Ascending aorta (tissue), 2 donors: ENCODE data around the gene NR4A2. TPM values are rescaled to one million over a fixed set of nuclear protein-coding genes. Genes with fewer than 3 reads are reported as not detected.

Source experiments
- DNase-seq, 2 donors: peaks; one replicate each; pipeline ENCODE4 v3.0.0-alpha.2; 2019; ENCODE audit warnings: low spot score in 2 of 2
- H3K27ac ChIP-seq, 2 donors: fragments of 200-600 bp; sonication (generic); one replicate each; pipeline ENCODE4 v1.5.1; 2016 to 2017; ENCODE audit warnings: mild to moderate bottlenecking in 1 of 2
- H3K27me3 ChIP-seq: fragments of 200-600 bp; sonication (generic); one replicate; pipeline ENCODE4 v1.5.1; 2017
- H3K36me3 ChIP-seq, 2 donors: fragments of 200-600 bp; sonication (generic); one replicate each; pipeline ENCODE4 v1.5.1; 2016
- H3K4me1 ChIP-seq, 2 donors: fragments of 200-600 bp; sonication (generic); one replicate each; pipeline ENCODE4 v1.5.1; 2016 to 2017; ENCODE audit warnings: mild to moderate bottlenecking in 1 of 2
- H3K4me3 ChIP-seq, 2 donors: fragments of 200-600 bp; sonication (generic); one replicate each; pipeline ENCODE4 v1.5.1; 2016 to 2017; ENCODE audit warnings: mild to moderate bottlenecking in 1 of 2
- H3K9me3 ChIP-seq, 2 donors: fragments of 200-600 bp; sonication (generic); one replicate each; pipeline ENCODE4 v1.5.1; 2016
- CTCF ChIP-seq, 3 experiments: fragments of 200-600 bp in 2 of 3; fragments of 450-650 bp in 1 of 3; sonication (generic) in 2 of 3; IDR thresholded peaks; one replicate each; pipeline ENCODE4 v1.5.1; 2016 to 2019; ENCODE audit warnings: antibody characterized with exemption in 3 of 3, mild to moderate bottlenecking in 1 of 3, moderate library complexity in 1 of 3
- intact Hi-C: fragments of 100-400 bp; cut with DNase I; formaldehyde crosslinking; loops from one replicate; pipeline ENCODE4 v1.15.1; 2023
- total RNA-seq: library from RNA; depleted of rRNA; stranded (reverse); fragments of >200 nt; gene quantifications from one replicate; pipeline ENCODE4 v1.1.0, GENCODE V29; 2016

Gene NR4A2
- total RNA-seq, 1 donor from 2014 or later: 8.7 TPM

GRCh38 chr2:156333951-156334495 is 1.5 kb upstream of the NR4A2 start:
- DNase-seq: peak in 1 of 2 donors; percentile 87

GRCh38 chr2:156333274-156333950 is 891 bp upstream of the NR4A2 start:
- Histone ChIP-seq H3K27ac (peak overlapping the region; percentile 98 to 99), H3K4me1 (peaks cover 0 to 4% of the 10 kb centered on the region in 2 donors), H3K27me3 (no peaks in the 10 kb centered on the region), H3K36me3 (peaks cover 0 to 9% of the 10 kb centered on the region in 2 donors), H3K4me3 (peak overlapping the region; percentile 61 to 84), H3K9me3 (no peaks in the 10 kb centered on the region)
- intact Hi-C loops: loop anchor here (5.0 to 10.0 kb wide), 2 partner anchors 849 to 921 kb away; partner anchors contain the start of gene GALNT5
- TF ChIP-seq CTCF (IDR thresholded peaks at IDR 0.05): no peak
- DNase-seq: peak in 1 of 2 donors; percentile 64

More at GRCh38 chr2:156333951-156334495, 1.5 kb upstream of the NR4A2 start:
- Histone ChIP-seq H3K4me1 (peaks cover 0 to 7% of the 10 kb centered on the region in 2 donors), H3K36me3 (peaks cover 0 to 7% of the 10 kb centered on the region in 2 donors), H3K9me3 (no peaks in the 10 kb centered on the region), H3K27me3 (no peaks in the 10 kb centered on the region), H3K4me3 (peak overlapping the region; percentile 61 to 84), H3K27ac (peak overlapping the region; percentile 98 to 99)
- intact Hi-C loops: loop anchor here (1.0 to 10.0 kb wide), 5 partner anchors 8 to 921 kb away; partner anchors contain the start of genes GALNT5 and GPD2
- peak in 1 of 3 experiments; percentile 33 for TF ChIP-seq CTCF (IDR thresholded peaks at IDR 0.05)

- H3K4me1 ChIP-seq: peaks cover 0 to 4% of the 10 kb centered on the region in 2 donors
- intact Hi-C loops: loop anchor here (1.0 to 10.0 kb wide), 3 partner anchors 12 to 923 kb away; partner anchors contain the start of gene GALNT5
- no peak for TF ChIP-seq CTCF (IDR thresholded peaks at IDR 0.05)
- no peak for DNase-seq
- no peaks in the 10 kb centered on the region for H3K27me3 ChIP-seq
- peaks cover 0 to 20% of the 10 kb centered on the region in 2 donors for H3K36me3 ChIP-seq
- peak overlapping the region; percentile 61 to 84 for H3K4me3 ChIP-seq
- H3K9me3 ChIP-seq: no peaks in the 10 kb centered on the region
- peak overlapping the region; percentile 98 to 99 for H3K27ac ChIP-seq
Measured at GRCh38 chr2:156332284-156332533, 312 bp downstream of the NR4A2 start.

- peaks cover 0 to 4% of the 10 kb centered on the region in 2 donors for H3K4me1 ChIP-seq
- no peaks in the 10 kb centered on the region for H3K27me3 ChIP-seq
- peak overlapping the region; percentile 61 to 84 for H3K4me3 ChIP-seq
- H3K36me3 ChIP-seq: peaks cover 0 to 20% of the 10 kb centered on the region in 2 donors
- intact Hi-C loops: loop anchor here (1.0 to 10.0 kb wide), 3 partner anchors 11 to 923 kb away; partner anchors contain the start of gene GALNT5
- peak overlapping the region; percentile 98 to 99 for H3K27ac ChIP-seq
- H3K9me3 ChIP-seq: no peaks in the 10 kb centered on the region
- no peak for TF ChIP-seq CTCF (IDR thresholded peaks at IDR 0.05)
- DNase-seq: peak; percentile 70 to 93
Measured at GRCh38 chr2:156331572-156332283, 793 bp downstream of the NR4A2 start.

GRCh38 chr2:156329927-156330726 is 2.4 kb downstream of the NR4A2 start:
- Histone ChIP-seq H3K9me3 (no peaks in the 10 kb centered on the region), H3K4me3 (peak overlapping the region in 1 of 2 donors; percentile 37), H3K27ac (no peak overlapping the region), H3K4me1 (peaks cover 0 to 4% of the 10 kb centered on the region in 2 donors), H3K36me3 (peaks cover 0 to 20% of the 10 kb centered on the region in 2 donors), H3K27me3 (no peaks in the 10 kb centered on the region)
- TF ChIP-seq CTCF (IDR thresholded peaks at IDR 0.05): no peak
- intact Hi-C loops: loop anchor here (5.0 to 10.0 kb wide), 2 partner anchors 852 to 925 kb away; partner anchors contain the start of gene GALNT5
- DNase-seq: no peak
